HG03521 (cell line): ENCODE results near the gene C16orf92.
"Not testable (repeated sequence)": the region's sequence is repeated elsewhere in the genome, so short reads cannot be mapped to it uniquely, and the experiment has no call there.

Experiments used
- ATAC-seq: cut with Tn5 transposase; IDR thresholded peaks from one replicate; pipeline ENCODE4 v1.9.1; 2021; ENCODE audit warnings: mild to moderate bottlenecking, moderate library complexity; ENCODE audit not compliant: unreplicated experiment

The C16orf92 gene

DNA sequence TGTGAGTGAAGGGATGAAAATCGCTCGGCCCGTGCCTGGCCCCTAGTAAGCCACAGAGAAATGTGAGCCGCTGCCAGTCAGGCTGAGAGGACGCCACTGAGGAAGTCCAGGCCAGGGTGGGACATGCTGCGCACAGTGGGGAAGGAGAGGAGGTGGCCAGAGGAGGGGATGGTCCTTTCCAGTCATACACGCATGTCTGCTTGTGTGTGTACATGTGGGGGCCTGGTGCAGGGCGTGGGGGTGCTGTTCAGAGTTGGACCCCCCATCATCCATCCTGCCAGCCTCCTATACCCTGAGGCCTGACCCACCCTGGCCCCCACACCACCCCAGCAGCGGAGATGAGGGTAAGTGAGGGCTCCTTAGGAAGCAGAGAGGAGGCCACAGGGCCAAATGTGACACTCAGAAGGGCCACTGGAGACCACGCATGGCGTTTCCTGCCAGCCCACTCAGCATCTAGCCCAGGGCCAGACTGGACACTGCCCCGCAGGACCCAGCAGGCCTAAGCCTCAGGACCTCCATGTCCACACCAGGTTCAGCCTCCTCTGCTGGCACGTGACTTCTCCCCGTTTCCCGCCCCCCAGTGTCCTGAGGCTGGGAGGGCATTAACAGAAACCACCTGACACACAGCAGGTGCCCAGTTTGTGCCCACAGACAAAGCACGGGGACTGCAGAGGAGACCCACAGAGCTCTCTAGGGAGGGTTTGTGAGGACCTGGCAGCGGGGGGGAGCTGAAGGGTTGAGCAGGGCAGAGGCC is 19.2 kb upstream of the C16orf92 start:
- no peak for ATAC-seq

DNA sequence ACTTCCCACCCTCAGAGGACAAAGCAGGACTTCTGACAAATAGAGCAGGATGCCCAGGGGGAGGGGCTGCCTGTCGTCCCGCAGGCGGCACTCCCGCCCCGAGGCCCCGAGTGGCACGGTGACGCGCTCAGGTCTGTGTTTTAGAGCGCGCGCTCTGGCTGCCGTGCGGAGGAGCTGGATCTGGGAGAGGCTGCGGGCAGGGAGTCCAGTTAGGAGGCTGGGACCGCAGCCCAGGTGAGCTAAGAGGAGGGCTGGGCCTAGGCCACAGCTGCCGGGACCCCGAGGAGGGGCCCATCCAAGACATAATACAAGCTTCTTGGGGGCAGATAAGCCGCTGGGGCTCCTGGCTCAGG is 18.6 kb upstream of the C16orf92 start:
- no peak for ATAC-seq

DNA sequence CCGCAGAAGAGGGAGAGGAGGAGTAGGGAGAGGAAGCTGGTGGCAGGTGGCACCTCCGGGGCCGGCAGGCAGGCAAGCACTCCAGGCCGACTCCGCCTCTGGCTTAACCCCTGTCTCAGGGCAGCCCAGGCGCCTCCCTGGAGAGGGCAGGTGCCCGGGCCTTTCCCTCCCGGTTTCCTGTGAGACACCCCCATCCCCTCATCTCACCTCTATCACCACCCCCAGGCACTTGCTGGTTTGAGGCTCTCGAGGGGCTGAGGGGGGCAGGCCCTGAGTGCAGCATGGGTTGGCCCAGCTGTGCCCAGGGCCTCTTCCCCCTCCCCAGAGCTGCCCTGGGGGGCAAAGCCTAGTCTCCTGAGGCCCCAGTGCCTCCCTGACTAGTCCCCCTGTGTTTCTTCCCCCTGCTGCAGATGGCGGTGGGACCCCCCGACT is 18.2 kb upstream of the C16orf92 start:
- ATAC-seq = no peak

DNA sequence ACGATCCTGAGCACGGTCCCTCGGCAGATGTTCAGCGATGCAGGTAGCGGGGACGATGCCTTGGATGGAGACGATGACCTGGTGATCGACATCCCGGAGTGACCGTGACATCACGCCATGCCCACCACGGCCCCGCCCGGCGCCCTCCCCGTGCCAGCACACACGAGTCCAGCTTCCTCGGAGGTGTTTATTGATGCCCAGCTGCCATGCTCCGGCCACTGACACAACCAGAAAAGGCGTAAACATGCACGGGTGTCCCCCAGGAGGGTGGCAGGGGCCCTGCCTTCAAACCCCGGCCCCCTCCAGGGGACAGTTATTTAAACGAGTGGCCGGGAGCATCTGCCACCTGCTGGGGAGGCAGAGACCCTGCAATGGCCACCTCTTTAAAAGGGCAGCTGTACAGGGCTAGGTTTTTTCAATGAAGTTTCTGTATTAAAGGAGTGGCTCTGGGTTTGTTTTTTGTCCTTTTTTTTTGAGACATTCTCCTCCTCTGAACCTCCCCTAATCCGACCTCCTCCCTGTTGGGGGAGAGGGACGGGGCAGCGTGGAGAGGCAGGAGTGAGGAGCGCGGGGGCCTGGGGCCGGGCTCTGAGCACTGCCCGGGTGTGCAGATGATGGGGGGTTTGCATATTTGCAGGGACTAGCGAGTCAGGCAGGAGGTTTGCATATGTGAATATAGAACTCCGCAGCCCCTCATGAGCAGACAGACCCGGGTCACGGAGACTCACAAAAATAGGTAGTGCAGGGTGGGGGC is 17.5 kb upstream of the C16orf92 start:
- no peak for ATAC-seq

DNA sequence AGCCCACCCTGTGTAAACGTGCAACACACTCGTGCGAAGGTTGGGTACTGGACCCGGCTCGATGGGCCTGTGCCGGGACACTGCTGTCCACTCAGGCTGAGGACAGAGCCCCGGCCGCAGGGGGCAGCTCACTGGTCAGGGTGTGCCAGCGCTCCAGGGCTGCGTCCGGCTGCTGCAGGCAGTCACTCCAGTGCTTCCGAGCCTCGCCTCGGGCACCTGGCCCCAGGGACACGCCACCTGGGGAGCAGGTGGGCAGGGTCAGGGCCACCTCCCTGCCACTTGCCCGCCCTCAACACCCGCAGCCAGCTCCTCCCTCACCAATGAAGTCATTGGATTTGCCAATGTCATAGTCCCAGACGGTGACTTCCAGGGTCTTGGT is 16.9 kb upstream of the C16orf92 start:
- no peak for ATAC-seq

DNA sequence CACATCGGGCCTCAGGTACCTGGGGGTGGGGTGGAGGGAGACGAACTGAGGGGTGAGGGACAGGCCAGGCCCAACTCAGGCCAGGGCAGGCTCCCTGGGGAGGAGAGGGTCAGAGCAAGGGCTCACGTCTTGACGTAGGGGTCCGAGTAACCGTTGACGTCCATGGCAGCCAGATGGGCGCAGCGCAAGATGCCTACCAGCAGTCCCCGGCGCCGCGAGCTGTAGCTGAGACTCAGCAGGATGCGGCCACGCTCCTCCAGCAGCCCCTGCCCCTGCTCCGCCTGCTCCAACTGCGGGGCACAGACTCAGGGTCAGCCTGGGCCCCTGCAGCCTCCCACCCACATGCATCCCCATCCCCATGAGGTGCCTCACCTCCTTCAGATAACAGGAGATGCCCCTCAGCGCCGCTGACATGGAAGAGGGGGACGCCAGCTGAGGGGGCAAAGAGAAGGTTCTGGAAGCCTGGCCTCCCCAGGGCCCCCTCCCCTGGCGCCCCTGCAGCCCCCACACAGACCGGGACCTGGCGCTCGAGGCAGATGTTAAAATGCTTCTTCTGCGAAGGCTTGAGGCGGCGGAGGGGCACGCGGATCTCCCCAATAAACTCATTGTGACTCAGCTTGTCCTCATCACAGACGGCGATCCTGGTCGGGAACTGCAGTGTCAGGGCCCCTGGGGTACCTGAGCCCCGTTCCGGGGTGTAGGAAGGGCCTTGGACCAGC is 16.2 kb upstream of the C16orf92 start:
- ATAC-seq = no peak

DNA sequence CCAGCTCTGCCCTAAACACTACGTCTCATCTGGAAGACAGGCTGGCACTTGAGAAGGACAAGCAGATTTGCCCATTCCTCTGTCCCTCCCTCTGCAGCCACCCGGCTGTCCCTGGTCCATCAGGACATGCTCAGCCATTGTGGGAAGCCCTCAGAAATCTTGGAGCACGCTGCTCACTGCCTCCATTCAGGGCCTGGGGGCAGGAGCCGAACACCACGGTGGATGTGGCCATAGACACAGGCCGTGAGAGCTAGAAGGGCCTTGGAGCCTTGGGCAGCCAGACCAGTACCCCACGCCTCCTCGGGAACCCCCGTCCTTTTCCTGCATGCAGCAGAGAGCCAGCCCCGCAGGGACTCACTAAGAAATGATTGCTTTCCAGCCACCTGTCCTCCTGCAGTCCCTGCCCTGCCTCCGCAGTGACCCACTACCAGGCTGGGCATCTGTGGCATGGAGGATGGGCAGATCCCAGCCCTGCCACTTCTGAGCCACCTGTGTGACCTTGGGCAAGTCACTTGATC is 15.6 kb upstream of the C16orf92 start:
- ATAC-seq = no peak

DNA sequence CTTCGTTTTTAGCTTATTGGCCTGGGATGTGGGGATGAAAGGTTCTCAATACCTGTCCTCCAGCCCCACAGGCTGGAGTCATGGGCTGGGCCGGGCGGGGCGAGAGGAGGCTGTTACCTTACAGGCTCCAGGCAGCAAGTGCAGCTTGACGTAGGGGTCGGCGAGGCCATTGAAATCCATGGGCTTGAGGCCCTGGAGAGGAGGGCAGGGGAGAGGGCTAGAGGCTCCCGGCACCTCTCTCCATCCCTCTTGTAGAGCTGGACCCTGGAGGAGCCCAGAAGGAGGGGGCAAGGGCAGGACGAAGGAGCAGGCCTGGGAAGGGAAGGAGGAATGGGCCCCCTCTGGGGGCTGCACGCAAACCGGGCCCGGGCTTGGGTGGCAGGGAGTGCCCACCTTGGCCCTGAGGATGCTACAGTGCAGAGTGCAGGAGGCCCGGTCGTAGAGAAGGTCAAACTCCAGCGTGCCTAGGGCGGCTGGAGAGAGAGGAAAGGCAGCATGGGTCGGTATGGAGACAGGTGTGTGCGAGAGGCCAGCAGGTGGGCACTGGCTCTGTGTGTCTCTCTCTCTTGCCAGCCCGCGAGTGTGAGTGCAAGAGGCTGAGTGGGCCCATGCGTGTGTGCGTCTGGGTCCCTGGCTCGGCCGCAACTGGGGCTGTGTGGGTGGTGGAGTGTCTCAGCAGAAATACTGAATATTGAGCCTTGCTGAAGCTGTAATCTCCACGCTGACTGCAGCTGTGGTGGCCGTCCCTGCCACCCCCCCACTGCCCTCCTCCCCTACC is 13.7 kb upstream of the C16orf92 start:
- no peak for ATAC-seq

DNA sequence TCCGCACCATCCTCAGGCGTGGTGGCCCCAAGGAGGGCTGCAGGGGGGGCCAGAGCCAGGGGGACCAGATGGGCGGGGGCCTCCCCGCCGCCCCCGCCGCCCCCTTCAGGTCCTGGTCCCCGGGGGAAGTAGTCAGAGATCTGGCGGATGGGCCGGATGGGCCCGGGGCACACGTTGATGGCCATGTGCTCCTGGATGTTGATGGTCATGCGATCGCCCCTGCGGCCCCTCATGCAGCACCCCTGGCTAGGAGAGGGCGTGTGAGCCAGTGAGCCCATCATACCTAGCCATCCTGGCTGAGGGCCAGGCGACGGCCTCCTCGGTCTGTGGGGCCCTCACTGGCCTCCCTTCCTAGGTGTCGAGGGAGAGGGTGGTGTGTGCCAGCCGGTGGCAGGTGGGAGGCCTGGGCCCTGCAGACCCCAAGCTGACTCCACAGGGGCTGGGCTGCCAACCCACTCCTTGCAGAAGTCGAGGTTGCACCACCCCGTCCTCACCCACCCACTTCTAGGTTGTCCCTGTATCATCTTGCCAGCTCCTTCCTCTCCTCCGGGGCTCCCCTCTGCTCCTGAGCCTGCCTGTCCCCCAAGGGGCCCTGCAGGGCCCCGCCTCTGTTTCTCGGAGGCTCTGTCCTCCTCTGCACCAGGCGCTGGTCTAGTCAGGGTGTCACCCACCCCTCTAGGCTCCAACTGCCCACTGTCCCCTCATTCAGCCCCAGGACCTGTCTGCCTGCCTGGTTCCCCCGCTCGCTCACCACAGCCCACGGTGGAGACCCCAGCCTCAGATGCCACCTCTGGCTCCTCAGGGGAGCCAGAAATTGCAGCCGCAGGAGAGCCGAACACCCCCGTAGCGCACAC is 12.8 kb upstream of the C16orf92 start:
- no peak for ATAC-seq

DNA sequence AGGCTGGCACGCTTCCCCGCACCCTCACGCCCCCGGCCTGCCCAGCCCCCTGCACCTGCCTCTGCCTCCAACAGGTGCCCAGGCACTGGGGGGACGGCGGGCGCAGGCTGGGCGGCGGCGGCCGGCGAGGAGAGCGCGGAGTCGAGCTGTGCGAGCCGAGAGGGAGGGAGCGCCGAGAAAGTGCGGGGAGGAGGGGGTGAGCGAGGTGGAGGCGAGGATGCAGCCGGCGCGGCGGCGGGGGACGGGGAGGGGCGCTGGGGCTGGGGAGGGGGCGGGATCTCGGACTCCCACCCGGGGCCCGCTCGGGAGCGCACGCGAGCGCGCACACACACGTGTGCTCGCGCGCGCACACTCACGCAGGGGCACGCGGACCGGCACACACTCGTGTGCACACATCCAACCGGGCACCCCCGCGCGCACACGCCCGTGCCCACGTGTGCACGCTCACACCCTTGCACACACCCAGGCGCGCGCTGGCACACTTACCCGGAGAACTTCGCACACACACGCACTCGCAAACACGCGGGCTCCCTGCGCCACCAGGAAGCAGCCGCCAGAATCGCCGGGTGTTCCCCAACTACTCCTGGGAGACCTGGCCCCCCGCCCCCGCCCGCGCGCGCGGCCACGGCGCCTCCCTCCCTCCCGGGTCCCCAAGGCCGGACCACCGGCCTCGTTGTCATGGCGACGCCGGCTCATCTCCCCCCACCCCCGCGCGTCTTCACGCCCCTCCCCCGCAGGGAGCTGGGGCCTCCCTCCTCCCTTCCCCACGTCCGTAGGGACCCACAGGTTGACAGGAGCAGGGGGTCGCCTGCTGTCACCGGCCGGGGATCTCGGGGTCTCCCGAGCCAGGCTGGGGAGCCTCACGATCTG is 11.9 kb upstream of the C16orf92 start, which contains the start of gene DOC2A:
TSS of gene DOC2A (minus strand) at position 184 of the 870 bp plus-strand sequence. CDS start 805 bp downstream, outside the sequence.
- no peak for ATAC-seq

DNA sequence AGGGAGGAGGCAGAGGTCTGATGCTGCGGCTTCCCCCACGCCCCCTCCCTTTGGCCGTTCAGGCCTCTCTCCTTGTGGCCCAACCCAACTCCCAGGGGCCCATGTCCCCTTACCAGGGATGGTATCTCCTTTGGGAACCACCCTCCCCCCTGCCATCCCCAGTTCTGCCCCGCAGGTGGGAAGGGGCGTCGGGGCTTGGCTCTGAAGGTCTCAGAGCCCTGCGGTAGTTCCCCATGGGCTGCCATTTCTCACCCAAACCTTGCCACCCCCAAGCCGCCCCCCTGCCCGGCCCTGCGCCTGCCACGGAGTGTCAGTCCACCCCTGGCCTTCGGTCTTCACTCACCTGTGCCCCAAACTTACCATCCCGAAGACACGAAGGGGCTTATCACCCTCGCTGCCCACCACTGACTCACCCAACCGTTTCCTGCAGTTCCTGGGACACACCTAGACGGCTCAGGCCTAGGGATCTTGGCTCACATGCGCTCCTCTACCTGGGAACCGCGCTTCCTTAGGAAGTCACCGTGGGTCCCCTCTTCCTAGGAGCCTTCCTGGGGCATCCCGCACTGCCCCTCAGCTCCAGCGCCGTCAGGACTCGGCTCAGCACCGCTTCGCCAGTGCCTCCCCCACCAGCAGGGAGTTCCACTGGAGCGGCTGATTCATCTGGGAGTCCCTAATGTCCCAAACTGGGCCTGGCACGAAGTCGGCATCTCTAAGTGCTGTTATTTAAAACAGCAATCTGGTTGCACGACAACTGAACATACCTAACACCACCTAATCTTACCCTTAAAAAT is 11.1 kb upstream of the C16orf92 start:
- no peak for ATAC-seq

DNA sequence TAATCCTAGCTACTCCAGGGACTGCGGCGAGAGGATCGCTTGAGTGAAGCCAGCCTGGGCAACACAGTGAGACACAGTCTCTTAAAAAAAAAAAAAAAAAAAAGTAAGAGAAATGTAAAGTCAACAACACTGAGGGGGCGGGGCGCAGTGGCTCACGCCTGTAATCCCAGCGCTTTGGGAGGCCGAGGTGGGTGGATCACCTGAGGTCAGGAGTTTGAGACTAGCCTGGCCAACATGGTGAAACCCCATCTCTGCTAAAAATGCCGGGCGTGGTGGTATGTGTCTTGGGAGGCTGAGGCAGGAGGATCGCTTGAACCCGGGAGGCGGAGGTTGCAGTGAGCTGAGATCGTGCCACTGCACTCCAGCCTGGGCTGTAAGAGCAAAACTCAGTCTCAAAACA is 10.4 kb upstream of the C16orf92 start:
- not testable (repeated sequence) for ATAC-seq

DNA sequence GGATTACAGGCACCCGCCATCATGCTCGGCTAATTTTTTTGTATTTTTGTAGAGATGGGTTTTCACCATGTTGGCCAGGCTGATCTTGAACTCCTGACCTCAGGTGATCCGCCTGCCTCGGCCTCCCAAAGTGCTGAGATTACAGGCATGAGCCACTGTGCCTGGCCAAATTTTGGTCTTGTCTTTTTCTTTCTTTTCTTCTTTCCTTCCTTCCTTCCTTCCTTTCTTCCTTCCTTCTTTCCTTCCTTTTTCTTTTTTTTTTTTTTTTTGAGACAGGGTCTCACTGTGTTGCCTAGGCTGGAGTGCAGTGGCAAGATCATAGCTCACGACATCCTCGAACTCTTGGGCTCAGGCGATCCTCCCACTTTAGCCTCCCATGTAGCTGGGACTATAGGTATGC is 7.5 kb upstream of the C16orf92 start:
- ATAC-seq = not testable (repeated sequence)

DNA sequence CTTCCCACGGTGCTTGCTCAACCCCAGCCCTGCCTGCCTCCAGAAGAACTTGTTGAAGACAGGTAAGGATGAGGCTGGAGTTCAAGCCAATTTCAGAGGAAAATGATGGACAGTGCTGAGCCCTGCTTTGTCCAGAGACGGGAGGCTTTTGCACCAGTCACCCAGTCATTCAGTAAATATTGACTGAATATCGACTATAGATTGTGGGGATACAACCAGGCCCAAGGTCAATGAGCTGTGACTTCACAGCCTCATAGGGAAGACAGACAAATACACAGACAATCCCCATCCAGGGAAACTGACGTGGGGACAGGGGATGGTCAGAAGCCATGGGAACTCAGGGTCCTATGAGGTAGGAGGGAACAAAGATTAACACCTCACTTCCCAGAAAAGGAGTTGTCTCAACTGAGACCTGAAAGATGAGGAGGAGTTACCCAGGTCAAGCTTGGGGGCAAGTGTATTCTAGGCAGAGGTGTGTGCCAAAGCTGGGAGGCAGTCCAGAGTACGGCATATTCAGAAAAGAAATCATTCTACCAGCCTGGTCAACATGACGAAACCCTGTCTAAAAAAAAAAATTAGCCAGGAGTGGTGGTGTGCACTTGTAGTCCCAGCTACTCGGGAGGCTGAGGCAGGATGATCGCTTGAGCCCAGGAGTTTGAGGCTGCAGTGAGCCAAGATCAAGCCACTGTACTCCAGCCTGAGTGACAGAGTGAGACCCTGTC is 6.3 kb upstream of the C16orf92 start:
- no peak for ATAC-seq

DNA sequence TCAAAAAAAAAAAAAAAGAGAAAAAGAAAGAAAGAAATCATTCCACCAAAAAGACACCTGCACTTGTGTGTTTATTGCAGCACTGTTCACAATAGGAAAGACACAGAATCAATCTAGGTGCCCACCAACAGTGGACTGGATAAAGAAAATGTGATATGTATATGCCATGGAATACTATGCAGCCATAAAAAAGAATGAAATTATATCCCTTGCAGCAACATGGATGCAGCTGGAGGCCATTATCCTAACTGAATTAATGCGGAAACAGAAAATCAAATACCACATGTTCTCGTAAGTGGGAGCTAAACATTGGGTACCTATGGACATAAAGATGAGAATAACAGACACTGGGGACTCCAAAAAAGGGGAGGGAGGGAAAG is 5.7 kb upstream of the C16orf92 start:
- ATAC-seq = no peak

DNA sequence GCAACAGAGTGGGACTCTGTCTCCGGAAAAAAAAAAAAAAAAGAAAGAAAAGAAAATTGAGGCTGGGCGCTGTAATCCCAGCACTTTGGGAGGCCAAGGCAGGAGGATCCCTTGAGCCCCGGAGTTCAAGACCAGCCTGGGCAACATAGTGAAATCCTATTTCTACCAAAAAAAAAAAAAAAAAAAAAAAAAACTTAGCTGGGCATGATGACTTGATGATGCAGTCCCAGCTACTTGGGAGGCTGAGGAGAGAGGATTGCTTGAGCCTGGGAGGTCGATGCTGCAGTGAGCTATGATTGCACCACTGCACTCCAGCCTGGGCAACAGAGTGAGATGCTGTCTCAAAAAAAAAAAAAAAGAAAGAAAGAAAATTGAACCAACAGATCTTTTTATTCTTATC is 5.1 kb upstream of the C16orf92 start:
- not testable (repeated sequence) for ATAC-seq

DNA sequence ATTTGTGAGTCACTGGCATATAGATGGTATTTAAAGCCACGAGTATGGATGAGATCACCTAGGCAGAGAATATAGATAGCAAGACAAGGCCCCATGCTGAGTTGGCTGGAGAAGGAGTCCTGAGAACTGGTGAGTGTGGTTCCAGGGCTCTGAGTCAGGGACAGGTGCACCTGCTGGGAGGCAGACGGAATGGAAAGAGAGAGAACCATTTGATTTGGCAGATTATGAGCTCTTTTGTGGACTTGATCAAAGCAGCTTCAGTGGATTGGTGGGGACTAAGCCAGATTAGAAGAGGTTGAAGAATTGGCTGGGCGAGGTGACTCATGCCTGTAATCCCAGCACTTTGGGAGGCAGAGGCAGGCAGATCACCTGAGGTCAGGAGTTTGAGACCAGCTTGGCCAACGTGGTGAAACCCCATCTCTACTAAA is 4.3 kb upstream of the C16orf92 start:
- ATAC-seq = no peak
